ENCODE results near the gene ADORA1. TPM values are rescaled to one million over a fixed set of nuclear protein-coding genes. Genes with fewer than 3 reads are reported as not detected.
A peak's percentile ranks its signal among the peaks of the same experiment; 100 is the strongest.

Gene ADORA1
- total RNA-seq, 1 experiment from 2014 or later = 1.2 TPM

DNA sequence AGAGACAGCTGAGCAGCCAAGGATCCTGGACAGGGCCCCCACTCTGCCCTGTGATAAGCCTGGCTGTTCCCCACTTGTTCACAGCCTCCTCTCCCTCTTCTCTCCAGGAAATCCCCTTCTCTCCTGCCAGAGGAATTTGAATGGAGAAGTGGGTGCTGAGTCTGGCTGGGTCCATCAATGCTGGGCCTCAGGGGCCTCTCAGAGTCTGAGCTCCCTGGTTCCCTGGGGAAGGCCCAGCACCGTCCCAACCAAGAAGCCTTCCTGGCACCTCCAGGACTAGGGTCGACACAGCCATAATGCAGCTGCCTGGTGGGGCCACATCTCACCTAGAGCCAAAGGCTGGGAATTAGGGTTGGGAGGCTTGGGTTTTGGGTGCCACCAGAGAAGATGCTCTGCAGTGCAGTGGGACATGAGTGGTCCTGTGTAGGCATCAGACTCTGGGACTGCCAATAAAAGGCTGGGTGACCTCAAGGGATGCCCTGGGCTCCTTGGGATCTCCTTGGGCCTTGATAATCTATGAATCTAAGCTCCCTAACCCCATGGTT lies 45.6 kb downstream of the ADORA1 start:
- no peak overlapping the region for H3K4me3 ChIP-seq (ENCODE audit: low read depth, low read length, poor library complexity, severe bottlenecking)
- no peaks in the 10 kb centered on the region for H3K27me3 ChIP-seq (replicated peaks; ENCODE audit: insufficient read depth, low read depth, low read length, poor library complexity)
- ChIA-PET POLR2A (ENCODE audit: low non-redundant PET) (no interaction called here), CTCF (interaction anchor here (1.5 to 2.5 kb wide), 2 partner anchors 55 to 134 kb away, joined by 6 to 23 read pairs; no protein-coding TSS in a partner anchor)
- intact Hi-C loops (cut with micrococcal nuclease; ENCODE audit: unreplicated experiment) = loop anchor here (5.0 kb wide), 1 partner anchor 56 kb away; no protein-coding TSS in a partner anchor
- peaks cover 5% of the 10 kb centered on the region for H3K4me1 ChIP-seq (ENCODE audit: insufficient read depth, low read length, poor library complexity, severe bottlenecking)
- no peak overlapping the region for H3K27ac ChIP-seq (ENCODE audit: low read depth, low read length, poor library complexity, severe bottlenecking)
- no peak for DNase-seq (ENCODE audit: low spot score)
- H3K36me3 ChIP-seq (ENCODE audit: insufficient read depth, low read length, poor library complexity, severe bottlenecking) = no peaks in the 10 kb centered on the region
- no TSS peak for BruUV-seq (replicated peaks)
- no peaks in the 10 kb centered on the region for H3K9me3 ChIP-seq (ENCODE audit: low read depth, low read length, poor library complexity, severe bottlenecking)
- TF ChIP-seq EZH2 (IDR thresholded peaks at IDR 0.05; ENCODE audit: borderline replicate concordance, low read depth, low read length, poor library complexity, severe bottlenecking) (no peak), CTCF (conservative IDR thresholded peaks at IDR 0.05; ENCODE audit: low read depth, low read length) (no peak)

DNA sequence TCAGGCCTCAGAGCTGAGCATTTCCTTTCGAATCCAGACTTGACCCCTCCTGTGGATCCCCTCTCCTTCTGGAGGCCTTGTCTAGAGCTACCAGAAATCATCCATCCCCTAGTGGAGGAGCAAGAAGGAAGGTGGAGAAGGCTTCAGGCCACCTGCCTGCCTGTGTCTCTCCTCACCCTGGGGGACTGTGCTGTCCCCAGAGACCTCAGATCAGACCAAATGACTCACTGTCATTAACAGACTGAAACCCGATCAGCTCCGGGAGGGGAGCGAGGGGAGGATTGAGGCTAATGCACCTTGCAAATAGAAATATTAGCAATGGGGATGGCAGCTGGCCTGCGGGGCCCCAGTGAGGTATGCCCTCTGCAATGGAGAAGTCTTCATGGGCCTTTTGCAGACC lies 46.0 kb downstream of the ADORA1 start:
- Histone ChIP-seq H3K27ac (ENCODE audit: low read depth, low read length, poor library complexity, severe bottlenecking) (no peak overlapping the region), H3K36me3 (ENCODE audit: insufficient read depth, low read length, poor library complexity, severe bottlenecking) (no peaks in the 10 kb centered on the region), H3K4me3 (ENCODE audit: low read depth, low read length, poor library complexity, severe bottlenecking) (no peak overlapping the region), H3K27me3 (replicated peaks; ENCODE audit: insufficient read depth, low read depth, low read length, poor library complexity) (no peaks in the 10 kb centered on the region), H3K9me3 (ENCODE audit: low read depth, low read length, poor library complexity, severe bottlenecking) (no peaks in the 10 kb centered on the region), H3K4me1 (ENCODE audit: insufficient read depth, low read length, poor library complexity, severe bottlenecking) (peaks cover 5% of the 10 kb centered on the region)
- TF ChIP-seq CTCF (conservative IDR thresholded peaks at IDR 0.05; ENCODE audit: low read depth, low read length) (no peak), EZH2 (IDR thresholded peaks at IDR 0.05; ENCODE audit: borderline replicate concordance, low read depth, low read length, poor library complexity, severe bottlenecking) (no peak)
- CTCF ChIA-PET = interaction anchor here (1.5 kb wide), 1 partner anchor 56 kb away, joined by 6 read pairs; no protein-coding TSS in a partner anchor
- DNase-seq (ENCODE audit: low spot score) = peak; percentile 60
- no TSS peak for BruUV-seq (replicated peaks)
- intact Hi-C loops (cut with micrococcal nuclease; ENCODE audit: unreplicated experiment) = loop anchor here (5.0 kb wide), 1 partner anchor 56 kb away; no protein-coding TSS in a partner anchor
- POLR2A ChIA-PET (ENCODE audit: low non-redundant PET) = no interaction called here

DNA sequence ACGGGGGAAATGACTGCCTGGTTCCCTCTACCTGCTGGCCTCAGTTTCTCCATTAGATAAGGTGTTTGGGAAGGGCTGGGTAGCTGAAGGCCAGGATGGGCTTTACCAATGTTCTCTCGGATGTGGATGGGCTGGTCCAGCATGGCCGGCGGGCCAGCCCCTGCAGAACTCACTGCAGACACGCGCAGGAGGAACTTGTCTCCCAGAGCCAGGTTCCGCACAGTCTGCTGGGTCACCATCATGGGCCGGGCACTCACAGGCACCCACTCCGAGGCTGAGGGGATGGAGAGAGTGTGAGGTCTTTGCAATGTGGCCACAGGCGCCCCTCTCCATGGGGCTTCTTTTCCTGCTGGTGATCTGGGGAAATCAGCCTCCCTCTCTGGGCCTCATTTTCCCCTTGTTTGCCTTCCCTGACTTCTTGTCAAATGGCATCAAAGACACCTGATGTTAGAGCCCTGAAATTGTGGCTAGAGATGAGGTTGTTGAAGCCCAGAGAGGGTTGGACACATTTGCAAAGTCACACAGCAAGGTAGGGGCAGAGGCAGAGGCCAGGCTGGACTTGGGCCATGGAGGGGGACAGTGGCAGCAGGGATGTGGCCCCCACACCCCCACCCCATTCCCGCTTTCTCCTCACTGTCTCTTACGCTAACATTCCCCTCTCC lies 46.9 kb downstream of the ADORA1 start:
- BruUV-seq (replicated peaks) = no TSS peak
- no peak overlapping the region for H3K4me3 ChIP-seq (ENCODE audit: low read depth, low read length, poor library complexity, severe bottlenecking)
- POLR2A ChIA-PET (ENCODE audit: low non-redundant PET) = no interaction called here

More for the DNA sequence above, 46.9 kb downstream of the ADORA1 start:
- Histone ChIP-seq H3K27me3 (replicated peaks; ENCODE audit: insufficient read depth, low read depth, low read length, poor library complexity) (no peaks in the 10 kb centered on the region), H3K27ac (ENCODE audit: low read depth, low read length, poor library complexity, severe bottlenecking) (no peak overlapping the region), H3K4me1 (ENCODE audit: insufficient read depth, low read length, poor library complexity, severe bottlenecking) (peaks cover 5% of the 10 kb centered on the region), H3K36me3 (ENCODE audit: insufficient read depth, low read length, poor library complexity, severe bottlenecking) (no peaks in the 10 kb centered on the region), H3K9me3 (ENCODE audit: low read depth, low read length, poor library complexity, severe bottlenecking) (no peaks in the 10 kb centered on the region)
- no peak for DNase-seq (ENCODE audit: low spot score)
- CTCF ChIA-PET = no interaction called here
- no peak for TF ChIP-seq CTCF (conservative IDR thresholded peaks at IDR 0.05; ENCODE audit: low read depth, low read length)
- no peak for TF ChIP-seq EZH2 (IDR thresholded peaks at IDR 0.05; ENCODE audit: borderline replicate concordance, low read depth, low read length, poor library complexity, severe bottlenecking)
- intact Hi-C loops (cut with micrococcal nuclease; ENCODE audit: unreplicated experiment) = loop anchor here (5.0 kb wide), 1 partner anchor 57 kb away; no protein-coding TSS in a partner anchor
